ENCODE results near the gene C9orf50. TPM values are rescaled to one million over a fixed set of nuclear protein-coding genes. Genes with fewer than 3 reads are reported as not detected.

The C9orf50 gene
- total RNA-seq, 1 experiment from 2014 or later, result not detected

- no peaks in the 10 kb centered on the region for H3K23me2 ChIP-seq (ENCODE audit: insufficient read length, low read depth, low read length, poor library complexity, severe bottlenecking)
- H3K4me2 ChIP-seq (ENCODE audit: insufficient read depth, insufficient read length, low read length), result no peak overlapping the region
- no peak overlapping the region for H3K4me3 Mint-ChIP-seq
- no peak overlapping the region for H2BK5ac ChIP-seq (ENCODE audit: insufficient read length, low read length)
- TF ChIP-seq CTCF (conservative IDR thresholded peaks at IDR 0.05), result no peak
- no peak overlapping the region for H2BK12ac ChIP-seq (ENCODE audit: insufficient read length, low read depth, low read length)
- H3K27me3 Mint-ChIP-seq (ENCODE audit: low read depth), result peaks cover 38% of the 10 kb centered on the region
- no peak overlapping the region for H2BK20ac ChIP-seq (ENCODE audit: low read depth, low read length, poor library complexity, severe bottlenecking)
- no peaks in the 10 kb centered on the region for H3K9me3 ChIP-seq (ENCODE audit: control insufficient read depth, low read depth, low read length)
- H3K4ac ChIP-seq (ENCODE audit: low read depth, low read length), result no peak overlapping the region
- no peaks in the 10 kb centered on the region for H4K20me1 ChIP-seq (ENCODE audit: control insufficient read depth, insufficient read depth, insufficient read length)
- no peaks in the 10 kb centered on the region for H3K79me1 ChIP-seq (ENCODE audit: insufficient read depth, low read depth, low read length, poor library complexity, severe bottlenecking)
- no peaks in the 10 kb centered on the region for H3K79me2 ChIP-seq (ENCODE audit: insufficient read depth, low read length)
- no peak overlapping the region for H2AFZ ChIP-seq (ENCODE audit: low read length)
- H4K91ac ChIP-seq (ENCODE audit: insufficient read length, low read depth, low read length), result no peak overlapping the region
- H3K27ac Mint-ChIP-seq, result no peak overlapping the region
- no peak overlapping the region for H2BK15ac ChIP-seq (ENCODE audit: low read depth, low read length)
- H3K9ac ChIP-seq (ENCODE audit: extremely low read depth, insufficient read length, low read length), result no peak overlapping the region
- H3K36me3 Mint-ChIP-seq (ENCODE audit: insufficient read depth in 1 of 3, low read depth in 3 of 3), result no peaks in the 10 kb centered on the region
- WGBS (ENCODE audit: extremely low coverage, insufficient read length, low lambda C conversion rate), result no CpG with 5 or more reads among the region's 1 CpG
- H2BK120ac ChIP-seq (ENCODE audit: low read depth, low read length, poor library complexity, severe bottlenecking), result no peak overlapping the region
- H3K56ac ChIP-seq (ENCODE audit: insufficient read length, low read depth, low read length), result no peak overlapping the region
- no peak overlapping the region for H4K8ac ChIP-seq (replicated peaks; ENCODE audit: insufficient read length, low read depth, low read length)
- no peak overlapping the region for H3K14ac ChIP-seq (ENCODE audit: insufficient read depth, low read length)
- H3K27me3 ChIP-seq (ENCODE audit: insufficient read depth, low read length), result no peaks in the 10 kb centered on the region
- DNase-seq, result no peak
- H3K4me1 Mint-ChIP-seq, result peaks cover 31 to 46% of the 10 kb centered on the region in 2 experiments
- H3K4me1 ChIP-seq (ENCODE audit: insufficient read depth, low read length), result no peaks in the 10 kb centered on the region
- no peak overlapping the region for H4K5ac ChIP-seq (ENCODE audit: insufficient read length, low read depth, low read length)
- H3T11ph ChIP-seq (ENCODE audit: low read length), result no peak overlapping the region
- H3K9me3 Mint-ChIP-seq, result no peaks in the 10 kb centered on the region
- no peak overlapping the region for H3K27ac ChIP-seq (ENCODE audit: insufficient read length, low read depth, low read length)
- H2AK5ac ChIP-seq (ENCODE audit: insufficient read length, low read length), result no peak overlapping the region
- H3K18ac ChIP-seq (ENCODE audit: insufficient read length, low read depth, low read length), result no peak overlapping the region
- H3K23ac ChIP-seq (ENCODE audit: insufficient read length, low read depth, low read length), result no peak overlapping the region
Measured at GRCh38 chr9:129585352-129585751, 35.5 kb downstream of the C9orf50 start.

Data from H9 (cell line).